A549 (cell line): ENCODE measurements around the gene NAT10. TPM values are rescaled to one million over a fixed set of nuclear protein-coding genes. Genes with fewer than 3 reads are reported as not detected.

Experiments used
- ATAC-seq, 2 experiments: fragments of 200-7000 bp in 1 of 2; fragments of >200 bp in 1 of 2; cut with Nextera tagmentation in 1 of 2; cut with Tn5 transposase in 1 of 2; 3 replicates each; pipeline versions ENCODE4 v1.8.0 to v1.9.1; 2018 to 2020; ENCODE audit warnings: mild to moderate bottlenecking in 1 of 2, moderate library complexity in 1 of 2
- CTCF ChIA-PET: fragments of 300-600 bp; sonication (Branson Sonifier 250); formaldehyde crosslinking; extraction: SDS; loops from one replicate; lab custom pipeline; 2021; ENCODE audit warnings: antibody characterized with exemption, inconsistent platforms; lab: Yijun Ruan, JAX
- POLR2A ChIA-PET: fragments of 350-600 bp; formaldehyde crosslinking; extraction: SDS; loops from one replicate; lab custom pipeline; 2021; ENCODE audit warnings: antibody characterized with exemption, inconsistent platforms; lab: Yijun Ruan, JAX
- DNase-seq, 2 experiments: peaks; one replicate each; pipeline versions ENCODE4 v3.0.0 to v3.0.0-alpha.2; 2011 to 2016; ENCODE audit warnings: low read depth in 1 of 2, low spot score in 1 of 2
- FAIRE-seq: peaks from 2 replicates; lab custom pipeline; 2011; peaks lifted over from hg19 to GRCh38; lab: Jason Lieb, UNC
- H3K27ac ChIP-seq, 2 experiments: fragments of >200 bp; sonication (Bioruptor Twin); formaldehyde crosslinking; 3 replicates each; pipeline ENCODE4 v1.5.1; 2016 to 2017
- H3K4me1 ChIP-seq: fragments of >200 bp; sonication (Bioruptor Twin); formaldehyde crosslinking; 3 replicates; pipeline ENCODE4 v1.6.1; 2016
- H3K4me2 ChIP-seq: fragments of >200 bp; sonication (Bioruptor Twin); formaldehyde crosslinking; 3 replicates; pipeline ENCODE4 v1.6.1; 2016
- H3K4me3 ChIP-seq: fragments of >200 bp; sonication (Bioruptor Twin); formaldehyde crosslinking; 3 replicates; pipeline ENCODE4 v1.5.1; 2016
- H3K9me3 ChIP-seq: fragments of >200 bp; sonication (Bioruptor Twin); formaldehyde crosslinking; 3 replicates; pipeline ENCODE4 v1.6.1; 2016
- BHLHE40 ChIP-seq: IDR thresholded peaks from 2 replicates; pipeline ENCODE4 v1.6.1; 2012; ENCODE audit warnings: low read depth, low read length, inconsistent platforms
- CBX8 ChIP-seq: fragments of 200-600 bp; sonication (generic); IDR thresholded peaks from 2 replicates; pipeline ENCODE4 v1.6.1; 2016
- CHD2 ChIP-seq: fragments of 150-350 bp; IDR thresholded peaks from 2 replicates; pipeline ENCODE4 v1.6.1; 2014; ENCODE audit warnings: low read length; ENCODE audit not compliant: partially characterized antibody
- CHD4 ChIP-seq: fragments of 200-600 bp; sonication (generic); IDR thresholded peaks from 2 replicates; pipeline ENCODE4 v1.6.1; 2016; ENCODE audit warnings: antibody characterized with exemption, mild to moderate bottlenecking, borderline replicate concordance
- CTCF ChIP-seq: fragments of >200 bp; sonication (Bioruptor Twin); formaldehyde crosslinking; IDR thresholded peaks from 3 replicates; pipeline ENCODE4 v1.5.1; 2016
- EHMT2 ChIP-seq: fragments of 200-600 bp; sonication (generic); IDR thresholded peaks from 2 replicates; pipeline ENCODE4 v1.6.1; 2016; ENCODE audit warnings: antibody characterized with exemption, low read depth, mild to moderate bottlenecking, moderate library complexity
- FOSL2 ChIP-seq, 2 experiments: fragments of 450-650 bp in 1 of 2; fragments of >200 bp in 1 of 2; sonication (Bioruptor Twin) in 1 of 2; formaldehyde crosslinking; IDR thresholded peaks; 2 replicates each; pipeline versions ENCODE4 v1.5.0 to v1.6.1; 2016 to 2020; ENCODE audit warnings: mild to moderate bottlenecking in 1 of 2, moderate library complexity in 1 of 2
- FOXS1 ChIP-seq: fragments of 250-450 bp; sonication (Bioruptor Pico); IDR thresholded peaks from 2 replicates; pipeline ENCODE4 v1.5.0; 2020; ENCODE audit warnings: mild to moderate bottlenecking, moderate library complexity
- JUN ChIP-seq, 2 experiments: fragments of >200 bp; sonication (Bioruptor Twin); formaldehyde crosslinking; IDR thresholded peaks; 2 replicates in 1 of 2; 3 replicates in 1 of 2; pipeline ENCODE4 v1.6.1; 2016 to 2017
- KDM5A ChIP-seq: fragments of 200-600 bp; sonication (generic); IDR thresholded peaks from 2 replicates; pipeline ENCODE4 v1.6.1; 2016; ENCODE audit warnings: antibody characterized with exemption, mild to moderate bottlenecking
- MAFK ChIP-seq: fragments of 450-650 bp; IDR thresholded peaks from 2 replicates; pipeline ENCODE4 v1.6.1; 2014; ENCODE audit not compliant: partially characterized antibody
- MAX ChIP-seq: IDR thresholded peaks from 2 replicates; pipeline ENCODE4 v1.6.1; 2012
- MAZ ChIP-seq: fragments of 150-350 bp; IDR thresholded peaks from 2 replicates; pipeline ENCODE4 v1.6.1; 2014; ENCODE audit warnings: antibody characterized with exemption, low read depth, low read length, borderline replicate concordance
- NFE2L2 ChIP-seq: fragments of 150-350 bp; conservative IDR thresholded peaks from 2 replicates; pipeline ENCODE4 v1.6.1; 2014; ENCODE audit warnings: low read length
- NPAS2 ChIP-seq: fragments of 250-450 bp; sonication (Bioruptor Pico); IDR thresholded peaks from 2 replicates; pipeline ENCODE4 v1.8.0; 2022; ENCODE audit warnings: mild to moderate bottlenecking, moderate library complexity, borderline replicate concordance
- POLR2AphosphoS2 ChIP-seq: conservative IDR thresholded peaks from 2 replicates; pipeline ENCODE4 v1.6.1; 2012; ENCODE audit warnings: low read length, improper control_type of control experiment, inconsistent platforms
- RARB ChIP-seq: fragments of 250-450 bp; sonication (Bioruptor Pico); IDR thresholded peaks from 2 replicates; pipeline ENCODE4 v1.8.0; 2021; ENCODE audit warnings: mild to moderate bottlenecking, moderate library complexity
- SMC3 ChIP-seq: fragments of >200 bp; sonication (Bioruptor Twin); formaldehyde crosslinking; IDR thresholded peaks from 3 replicates; pipeline ENCODE4 v1.6.1; 2018; ENCODE audit warnings: inconsistent platforms
- TFCP2L1 ChIP-seq: fragments of 250-450 bp; sonication (Bioruptor Pico); IDR thresholded peaks from 2 replicates; pipeline ENCODE4 v1.5.0; 2021; ENCODE audit warnings: mild to moderate bottlenecking
- ZC3H11A ChIP-seq: fragments of 450-650 bp; IDR thresholded peaks from 2 replicates; pipeline ENCODE4 v1.6.1; 2014; ENCODE audit warnings: antibody characterized with exemption, mild to moderate bottlenecking
- ZNF302 ChIP-seq: fragments of 250-450 bp; sonication (Bioruptor Pico); IDR thresholded peaks from 2 replicates; pipeline ENCODE4 v1.9.0; 2021; ENCODE audit warnings: inconsistent platforms, mild to moderate bottlenecking, moderate library complexity
- ZSCAN20 ChIP-seq: fragments of 250-450 bp; sonication (Bioruptor Pico); IDR thresholded peaks from 2 replicates; pipeline ENCODE4 v1.8.0; 2022; ENCODE audit warnings: mild to moderate bottlenecking, moderate library complexity
- WGBS: methylation state at CpG from one replicate; pipeline ENCODE4 v1.1.6; 2017; ENCODE audit errors: missing lambda C conversion rate; 5-methylcytosine and 5-hydroxymethylcytosine counted together
- polyA plus RNA-seq, 4 experiments: library from polyadenylated mRNA; depleted of rRNA in 3 of 4; stranded (reverse); fragments of >200 nt; fragmentation: RNase III in 1 of 4; extraction: RNeasy Plus Mini Kit Qiagen cat#74134 plus additional on column Dnase treatment in 1 of 4; gene quantifications; 2 replicates in 3 of 4; 3 replicates in 1 of 4; pipeline ENCODE4 v1.2.3, GENCODE V29; 2011 to 2017
- TF ChIP-seq, protein P1 (sequence below): fragments of >200 bp; sonication (Bioruptor Twin); formaldehyde crosslinking; IDR thresholded peaks from 3 replicates; pipeline ENCODE4 v1.6.1; 2016
- TF ChIP-seq, protein P2 (sequence below): IDR thresholded peaks from 2 replicates; pipeline ENCODE4 v1.6.1; 2012; ENCODE audit warnings: low read depth, borderline replicate concordance
- TF ChIP-seq, protein P3 (sequence below): fragments of 250-450 bp; sonication (Bioruptor Pico); IDR thresholded peaks from 2 replicates; pipeline ENCODE4 v1.5.0; 2021; ENCODE audit warnings: mild to moderate bottlenecking, moderate library complexity, borderline replicate concordance
- TF ChIP-seq, protein P4 (sequence below): fragments of 450-650 bp; IDR thresholded peaks from 2 replicates; pipeline ENCODE4 v1.6.1; 2014; ENCODE audit warnings: antibody characterized with exemption

NAT10 gene
- polyA plus RNA-seq, 2 of the 4 experiments (the other 2 are of a cell fraction), result 38.6 to 59.3 TPM

DNA sequence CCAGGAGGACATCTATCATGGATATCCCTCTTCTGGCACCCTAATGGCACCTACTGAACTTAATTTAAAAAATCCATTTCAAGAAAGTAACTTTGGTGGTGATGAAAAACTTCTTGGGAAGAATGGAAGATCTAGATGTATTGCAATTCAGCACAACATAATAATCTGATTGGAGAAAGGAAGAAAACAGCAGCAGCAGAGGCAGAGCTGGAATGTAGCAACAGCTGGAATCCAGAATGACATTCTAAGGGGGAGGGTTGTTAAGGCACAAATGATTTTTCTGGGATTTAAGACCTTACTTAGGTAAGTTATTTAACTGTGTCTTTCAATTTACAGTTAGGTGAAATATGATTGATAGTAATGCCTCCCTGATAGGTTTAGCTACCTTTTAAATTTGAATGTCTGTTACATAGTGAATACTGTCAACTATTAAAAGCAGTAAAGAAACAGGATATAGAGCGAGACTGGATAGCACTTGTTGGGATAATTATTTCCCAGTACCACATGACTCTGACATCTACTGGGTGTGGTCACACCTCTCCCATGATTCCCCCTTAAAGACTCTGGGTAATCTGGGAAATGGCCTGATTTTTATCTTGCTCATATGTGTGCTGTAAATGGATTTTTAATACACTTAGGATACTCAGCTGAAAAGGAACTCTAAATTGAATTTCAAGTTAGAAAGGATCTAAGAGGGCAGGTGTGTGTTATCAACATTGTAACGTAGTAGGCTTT lies 42.2 kb upstream of the NAT10 start:
- Histone ChIP-seq H3K4me2 (no peak overlapping the region), H3K4me1 (peaks cover 29% of the 10 kb centered on the region), H3K27ac (no peak overlapping the region), H3K4me3 (no peak overlapping the region), H3K9me3 (no peaks in the 10 kb centered on the region)
- POLR2A ChIA-PET, result interaction anchor here (1.2 kb wide), 1 partner anchor 10 kb away, joined by 3 read pairs; no protein-coding TSS in a partner anchor
- CTCF ChIA-PET, result interaction anchor here (0.6 to 1.2 kb wide), 3 partner anchors 10 to 111 kb away, joined by 3 read pairs; no protein-coding TSS in a partner anchor
- no peak for FAIRE-seq
- WGBS, result 90% methylated on average over 2 of the region's 2 CpGs
- DNase-seq, result no peak
- no peak for ATAC-seq
- no peak for TF ChIP-seq SMC3
- no peak for TF ChIP-seq CHD4
- TF ChIP-seq BHLHE40, result no peak
- TF ChIP-seq, protein P1, sequence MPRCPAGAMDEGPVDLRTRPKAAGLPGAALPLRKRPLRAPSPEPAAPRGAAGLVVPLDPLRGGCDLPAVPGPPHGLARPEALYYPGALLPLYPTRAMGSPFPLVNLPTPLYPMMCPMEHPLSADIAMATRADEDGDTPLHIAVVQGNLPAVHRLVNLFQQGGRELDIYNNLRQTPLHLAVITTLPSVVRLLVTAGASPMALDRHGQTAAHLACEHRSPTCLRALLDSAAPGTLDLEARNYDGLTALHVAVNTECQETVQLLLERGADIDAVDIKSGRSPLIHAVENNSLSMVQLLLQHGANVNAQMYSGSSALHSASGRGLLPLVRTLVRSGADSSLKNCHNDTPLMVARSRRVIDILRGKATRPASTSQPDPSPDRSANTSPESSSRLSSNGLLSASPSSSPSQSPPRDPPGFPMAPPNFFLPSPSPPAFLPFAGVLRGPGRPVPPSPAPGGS, result no peak
- TF ChIP-seq ZNF302 (CRISPR knock-in tag), result no peak
- no peak for TF ChIP-seq CBX8
- no peak for TF ChIP-seq ZC3H11A
- TF ChIP-seq NPAS2, result no peak
- no peak for TF ChIP-seq MAFK
- TF ChIP-seq POLR2AphosphoS2, result no peak
- TF ChIP-seq, protein P2, sequence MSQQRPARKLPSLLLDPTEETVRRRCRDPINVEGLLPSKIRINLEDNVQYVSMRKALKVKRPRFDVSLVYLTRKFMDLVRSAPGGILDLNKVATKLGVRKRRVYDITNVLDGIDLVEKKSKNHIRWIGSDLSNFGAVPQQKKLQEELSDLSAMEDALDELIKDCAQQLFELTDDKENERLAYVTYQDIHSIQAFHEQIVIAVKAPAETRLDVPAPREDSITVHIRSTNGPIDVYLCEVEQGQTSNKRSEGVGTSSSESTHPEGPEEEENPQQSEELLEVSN, result no peak
- TF ChIP-seq ZSCAN20 (CRISPR knock-in tag), result no peak
- TF ChIP-seq, protein P3, sequence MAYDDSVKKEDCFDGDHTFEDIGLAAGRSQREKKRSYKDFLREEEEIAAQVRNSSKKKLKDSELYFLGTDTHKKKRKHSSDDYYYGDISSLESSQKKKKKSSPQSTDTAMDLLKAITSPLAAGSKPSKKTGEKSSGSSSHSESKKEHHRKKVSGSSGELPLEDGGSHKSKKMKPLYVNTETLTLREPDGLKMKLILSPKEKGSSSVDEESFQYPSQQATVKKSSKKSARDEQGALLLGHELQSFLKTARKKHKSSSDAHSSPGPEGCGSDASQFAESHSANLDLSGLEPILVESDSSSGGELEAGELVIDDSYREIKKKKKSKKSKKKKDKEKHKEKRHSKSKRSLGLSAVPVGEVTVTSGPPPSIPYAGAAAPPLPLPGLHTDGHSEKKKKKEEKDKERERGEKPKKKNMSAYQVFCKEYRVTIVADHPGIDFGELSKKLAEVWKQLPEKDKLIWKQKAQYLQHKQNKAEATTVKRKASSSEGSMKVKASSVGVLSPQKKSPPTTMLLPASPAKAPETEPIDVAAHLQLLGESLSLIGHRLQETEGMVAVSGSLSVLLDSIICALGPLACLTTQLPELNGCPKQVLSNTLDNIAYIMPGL (CRISPR knock-in tag), result no peak
- TF ChIP-seq MAX, result no peak
- TF ChIP-seq CHD2, result no peak
- TF ChIP-seq CTCF, result no peak
- no peak for TF ChIP-seq RARB
- TF ChIP-seq FOXS1, result no peak

DNA sequence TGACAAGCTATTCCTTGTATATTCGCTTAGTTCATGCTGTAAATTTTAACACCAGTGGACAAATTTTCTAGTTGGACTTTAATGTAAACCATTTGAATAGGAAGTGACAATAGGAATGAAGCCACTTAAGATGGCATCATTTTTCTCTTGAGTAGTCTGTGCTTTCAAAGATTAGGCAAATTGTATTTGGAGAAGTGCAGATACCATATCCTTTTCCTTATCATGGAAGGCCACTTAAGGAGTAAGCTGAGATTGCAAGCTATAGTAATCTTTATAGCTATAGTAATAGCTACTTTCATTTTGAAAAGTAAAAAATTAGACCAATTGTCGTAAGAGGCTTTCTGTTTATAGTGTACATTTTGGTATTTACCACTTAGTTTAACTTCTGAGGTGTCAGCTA lies 41.1 kb upstream of the NAT10 start:
- FAIRE-seq, result no peak
- H3K4me1 ChIP-seq, result peaks cover 31% of the 10 kb centered on the region
- POLR2A ChIA-PET, result interaction anchor here (1.0 kb wide), 1 partner anchor 13 kb away, joined by 4 read pairs; the partner anchor contains the start of gene CAPRIN1
- H3K4me3 ChIP-seq, result no peak overlapping the region
- H3K9me3 ChIP-seq, result no peaks in the 10 kb centered on the region
- 96% methylated on average over 2 of the region's 2 CpGs for WGBS
- CTCF ChIA-PET, result interaction anchor here (0.6 to 1.6 kb wide), 4 partner anchors 10 to 110 kb away, joined by 3 to 5 read pairs (median 4); no protein-coding TSS in a partner anchor
- DNase-seq, result no peak
- ATAC-seq, result no peak
- no peak overlapping the region for H3K27ac ChIP-seq
- no peak for TF ChIP-seq NFE2L2
- no peak for TF ChIP-seq NPAS2
- no peak for TF ChIP-seq TFCP2L1 (CRISPR knock-in tag)
- TF ChIP-seq BHLHE40, result no peak
- no peak for TF ChIP-seq FOSL2 (IDR thresholded peaks at IDR 0.05)
- TF ChIP-seq FOSL2 (CRISPR knock-in tag; IDR thresholded peaks at IDR 0.05), result no peak
- no peak for TF ChIP-seq EHMT2
- TF ChIP-seq KDM5A, result no peak
- TF ChIP-seq ZSCAN20 (CRISPR knock-in tag), result no peak
- TF ChIP-seq SMC3, result no peak
- TF ChIP-seq CTCF, result no peak
- no peak for TF ChIP-seq MAZ
- TF ChIP-seq JUN (IDR thresholded peaks at IDR 0.05), result no peak
- TF ChIP-seq, protein P4, sequence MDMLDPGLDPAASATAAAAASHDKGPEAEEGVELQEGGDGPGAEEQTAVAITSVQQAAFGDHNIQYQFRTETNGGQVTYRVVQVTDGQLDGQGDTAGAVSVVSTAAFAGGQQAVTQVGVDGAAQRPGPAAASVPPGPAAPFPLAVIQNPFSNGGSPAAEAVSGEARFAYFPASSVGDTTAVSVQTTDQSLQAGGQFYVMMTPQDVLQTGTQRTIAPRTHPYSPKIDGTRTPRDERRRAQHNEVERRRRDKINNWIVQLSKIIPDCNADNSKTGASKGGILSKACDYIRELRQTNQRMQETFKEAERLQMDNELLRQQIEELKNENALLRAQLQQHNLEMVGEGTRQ, result no peak
- TF ChIP-seq, protein P2, result no peak
- no peak overlapping the region for H3K4me2 ChIP-seq
